GM19328 (cell line): Measurements from ENCODE around the gene ZNF195.
"Not testable (repeated sequence)": the region's sequence is repeated elsewhere in the genome, so short reads cannot be mapped to it uniquely, and the experiment has no call there.

Source experiments
- ATAC-seq: cut with Tn5 transposase; IDR thresholded peaks from one replicate; pipeline ENCODE4 v1.9.1; 2021; ENCODE audit warnings: mild to moderate bottlenecking, moderate library complexity; ENCODE audit not compliant: unreplicated experiment

Gene ZNF195

DNA sequence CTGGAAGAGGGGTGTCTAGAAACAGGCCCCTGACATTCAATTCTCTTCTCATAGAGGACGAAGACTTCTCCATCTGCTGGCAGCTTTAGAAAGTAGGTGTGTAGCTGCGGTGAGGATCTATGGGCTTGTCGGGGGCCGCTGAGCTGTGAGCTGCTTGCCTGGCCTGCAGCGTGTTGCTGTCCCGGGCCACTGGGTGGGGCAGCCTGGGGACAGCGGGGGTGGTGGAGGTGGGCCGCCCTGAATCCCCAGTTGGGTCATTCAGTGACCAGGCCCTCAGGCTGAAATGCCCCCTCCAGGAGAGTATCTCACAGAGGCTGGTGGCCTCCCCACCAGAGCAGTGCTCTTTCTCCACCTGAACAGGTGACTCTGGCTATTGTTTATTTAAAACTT, 23.9 kb upstream of the ZNF195 start:
- ATAC-seq, result not testable (repeated sequence)

DNA sequence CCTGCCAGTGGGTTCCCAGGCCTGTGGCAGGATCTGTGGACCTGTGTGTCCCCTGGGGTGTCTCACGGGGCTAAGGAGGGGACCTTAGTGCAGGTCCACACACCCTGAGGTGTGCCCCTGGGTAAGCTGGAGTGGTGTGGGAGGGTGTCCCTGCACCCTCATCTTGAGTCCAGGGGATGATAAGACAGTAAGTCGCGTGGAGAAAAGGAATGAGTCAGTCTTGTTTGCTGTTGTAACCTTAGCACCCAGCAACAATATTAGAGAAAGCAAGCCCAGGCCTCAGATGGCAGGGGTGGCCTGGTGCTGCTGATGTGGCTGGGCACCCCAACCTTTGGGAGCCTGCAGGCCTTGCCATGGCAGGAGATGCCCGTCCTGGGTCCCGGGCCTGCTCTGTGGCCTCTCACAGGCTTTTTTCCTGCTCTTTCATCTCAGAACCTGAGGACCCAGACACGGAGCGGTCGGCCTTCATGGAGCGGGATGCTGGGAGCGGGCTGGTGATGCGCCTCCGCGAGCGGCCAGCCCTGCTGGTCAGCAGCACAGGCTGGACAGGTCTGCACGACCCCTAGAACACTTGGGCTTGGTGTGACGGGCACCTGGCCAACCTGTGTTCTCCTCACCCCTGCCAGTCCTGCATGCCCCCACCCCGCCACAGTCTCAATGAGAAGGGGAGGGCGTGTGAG, 23.4 kb upstream of the ZNF195 start:
- not testable (repeated sequence) for ATAC-seq

DNA sequence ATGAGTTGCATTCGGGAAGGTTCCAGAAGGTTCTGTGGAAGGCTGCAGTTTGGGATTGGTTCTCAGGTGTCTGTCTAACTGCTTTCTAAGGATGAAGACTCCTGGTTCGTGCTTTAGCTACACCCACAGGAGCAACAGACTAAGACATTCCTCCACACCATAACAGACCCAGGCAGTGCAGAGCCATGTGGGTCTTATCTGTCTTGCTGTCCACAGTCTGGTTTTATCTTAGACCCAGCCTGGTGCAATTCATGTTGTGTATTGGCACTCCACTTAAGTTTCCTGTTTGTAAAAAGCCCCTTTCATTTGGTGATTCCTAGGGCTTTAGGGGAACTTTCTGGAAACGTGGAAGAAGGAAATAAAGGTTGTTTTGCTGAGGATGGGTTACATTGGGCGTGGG, 22.1 kb upstream of the ZNF195 start:
- ATAC-seq, result not testable (repeated sequence)

DNA sequence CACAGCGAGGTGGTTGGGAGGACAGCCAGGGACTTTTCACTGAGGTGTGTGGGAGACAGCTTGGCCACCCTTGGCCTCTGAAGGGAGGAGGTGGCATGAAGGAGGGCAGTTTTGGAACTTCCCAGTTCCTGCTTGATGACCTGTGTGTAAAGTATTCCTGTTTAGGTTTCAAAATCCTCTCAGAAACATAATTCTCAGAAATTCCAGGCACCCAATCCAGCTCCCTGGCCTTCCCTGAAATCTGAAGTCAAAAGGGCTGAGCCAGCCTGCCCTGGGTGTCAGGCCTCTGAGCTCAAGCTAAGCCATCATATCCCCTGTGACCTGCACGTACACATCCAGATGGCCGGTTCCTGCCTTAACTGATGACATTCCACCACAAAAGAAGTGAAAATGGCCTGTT, 19.6 kb upstream of the ZNF195 start:
- ATAC-seq, result not testable (repeated sequence)

DNA sequence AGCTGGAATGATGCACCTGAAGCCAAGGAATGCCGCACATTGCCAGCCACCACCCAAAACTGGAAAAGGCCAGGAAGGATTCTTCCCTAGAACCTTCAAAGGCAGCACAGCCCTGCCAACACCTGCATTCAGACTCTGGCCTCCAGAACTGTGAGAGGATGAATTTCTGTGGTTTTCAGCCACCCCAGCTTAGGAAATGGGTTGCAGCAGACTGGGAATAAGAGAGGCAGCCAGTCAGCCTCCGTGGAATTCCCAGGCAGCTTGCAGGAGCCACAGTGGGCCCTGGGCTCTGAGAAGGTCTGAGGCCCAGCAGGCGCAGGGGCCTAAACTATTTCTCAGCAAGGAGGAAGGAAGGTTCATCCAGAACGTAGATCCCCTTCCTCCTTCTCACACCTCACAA, 19.2 kb upstream of the ZNF195 start:
- not testable (repeated sequence) for ATAC-seq

DNA sequence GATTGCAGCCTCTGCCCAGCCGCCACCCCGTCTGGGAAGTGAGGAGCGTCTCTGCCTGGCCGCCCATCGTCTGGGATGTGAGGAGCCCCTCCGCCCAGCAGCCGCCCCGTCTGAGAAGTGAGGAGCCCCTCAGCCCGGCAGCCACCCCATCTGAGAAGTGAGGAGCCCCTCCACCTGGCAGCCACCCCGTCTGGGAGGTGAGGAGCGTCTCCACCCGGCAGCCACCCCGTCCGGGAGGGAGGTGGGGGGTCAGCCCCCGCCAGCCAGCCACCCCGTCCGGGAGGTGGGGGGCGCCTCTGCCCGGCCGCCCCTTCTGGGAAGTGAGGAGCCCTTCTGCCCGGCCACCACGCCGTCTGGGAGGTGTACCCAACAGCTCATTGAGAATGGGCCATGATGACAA, 18.3 kb upstream of the ZNF195 start:
- ATAC-seq, result not testable (repeated sequence)

DNA sequence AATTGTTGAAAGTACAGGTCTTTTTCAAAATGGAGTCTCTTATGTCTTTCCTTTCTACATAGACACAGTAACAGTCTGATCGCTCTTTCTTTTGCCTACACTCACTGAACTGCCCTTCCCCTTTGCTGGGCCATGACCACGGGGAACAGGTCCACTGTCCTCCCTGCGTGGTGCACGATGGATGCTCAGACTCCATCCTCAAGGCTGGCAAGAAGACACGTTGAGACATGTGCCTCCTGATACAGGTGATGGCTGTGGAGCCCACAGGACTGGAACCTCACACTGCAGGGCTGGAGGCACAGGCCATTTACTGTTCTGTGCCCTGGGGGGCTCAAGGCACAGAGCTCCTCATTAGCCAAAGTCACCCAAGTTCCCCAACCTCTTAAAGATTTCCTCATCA, 16.5 kb upstream of the ZNF195 start:
- not testable (repeated sequence) for ATAC-seq

DNA sequence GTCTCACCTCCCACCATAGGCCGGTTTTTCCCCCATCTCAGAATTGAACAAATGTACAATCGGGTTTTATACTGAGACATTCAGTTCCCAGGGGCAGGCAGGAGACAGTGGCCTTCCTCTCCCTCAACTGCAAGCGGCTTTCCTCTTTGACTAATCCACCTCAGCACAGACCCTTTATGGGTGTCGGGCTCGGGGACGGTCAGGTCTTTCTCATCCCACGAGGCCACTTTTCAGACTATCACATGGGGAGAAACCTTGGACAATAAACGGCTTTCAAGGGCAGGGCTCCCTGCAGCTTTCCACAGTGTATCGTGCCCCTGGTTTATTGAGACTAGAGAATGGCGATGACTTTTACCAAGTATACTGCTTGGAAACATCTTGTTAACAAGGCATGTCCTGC, 16.0 kb upstream of the ZNF195 start:
- not testable (repeated sequence) for ATAC-seq

DNA sequence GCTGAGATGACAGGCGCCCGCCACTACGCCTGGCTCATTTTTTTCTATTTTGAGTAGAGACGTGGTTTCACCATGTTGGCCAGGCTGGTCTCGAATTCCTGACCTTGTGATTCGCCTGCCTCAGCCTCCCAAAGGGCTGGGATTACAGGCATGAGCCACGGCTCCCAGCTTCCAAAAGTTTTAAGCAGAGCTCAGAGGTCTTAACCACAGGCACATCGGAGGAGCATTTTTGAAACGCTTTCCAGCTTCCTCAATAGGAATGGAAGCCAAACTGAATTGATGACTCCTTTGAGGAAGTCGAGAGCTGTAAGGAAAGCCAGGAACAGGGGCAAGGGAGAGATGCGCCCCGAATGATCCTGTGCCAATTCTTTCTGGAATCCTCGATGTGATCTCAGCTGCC, 14.5 kb upstream of the ZNF195 start:
- not testable (repeated sequence) for ATAC-seq

DNA sequence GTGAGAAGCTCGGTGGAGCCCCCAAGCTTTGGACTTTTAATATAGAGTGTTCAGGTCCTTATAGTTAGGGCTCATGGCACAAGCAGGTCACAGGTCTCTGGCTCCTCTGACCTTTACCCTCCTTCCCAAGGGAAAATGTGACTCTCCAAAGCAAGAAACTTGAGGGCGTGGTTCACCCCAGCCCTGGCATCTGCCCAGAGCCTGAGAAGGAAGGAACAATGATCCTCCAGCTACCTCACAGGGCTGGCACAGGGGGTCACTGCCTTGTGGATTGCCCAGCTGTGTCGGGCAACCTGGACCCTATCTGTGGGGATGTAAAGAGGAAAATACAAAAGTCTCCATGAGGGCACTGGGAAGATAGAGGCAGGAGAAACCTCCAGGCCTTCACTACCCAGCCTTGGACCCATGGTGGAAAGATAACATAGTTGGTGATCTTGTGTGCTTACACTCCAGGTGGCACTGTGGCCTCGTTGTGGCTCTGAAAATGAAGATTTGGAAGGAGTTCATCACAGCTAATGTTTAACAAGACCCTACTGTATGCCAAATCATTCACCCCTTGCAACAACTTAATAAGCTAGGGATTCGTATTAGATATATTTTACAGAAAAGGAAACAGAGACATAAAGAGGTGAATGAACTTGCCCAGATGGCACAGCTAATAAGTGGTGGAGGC, 3.8 kb upstream of the ZNF195 start:
- ATAC-seq, result no peak

DNA sequence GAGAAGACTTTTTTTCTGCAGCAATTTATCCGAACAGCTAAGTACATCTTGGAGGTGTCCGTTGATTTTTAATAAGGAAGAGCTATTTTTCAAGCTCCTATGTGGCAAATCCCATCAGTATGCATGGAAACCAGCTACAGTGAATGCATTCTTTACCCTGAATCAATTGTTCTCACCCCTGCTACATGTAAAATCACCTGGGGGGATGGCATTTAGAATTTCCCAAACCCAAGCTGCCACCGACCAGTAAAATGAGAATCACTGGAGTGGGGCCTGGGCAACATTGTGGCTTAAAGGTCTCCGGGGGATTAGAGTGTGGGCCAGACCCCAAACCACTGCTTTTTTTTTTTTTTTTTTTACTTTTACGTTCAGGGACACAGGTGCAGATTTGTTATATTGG, 2.8 kb upstream of the ZNF195 start:
- ATAC-seq, result no peak

DNA sequence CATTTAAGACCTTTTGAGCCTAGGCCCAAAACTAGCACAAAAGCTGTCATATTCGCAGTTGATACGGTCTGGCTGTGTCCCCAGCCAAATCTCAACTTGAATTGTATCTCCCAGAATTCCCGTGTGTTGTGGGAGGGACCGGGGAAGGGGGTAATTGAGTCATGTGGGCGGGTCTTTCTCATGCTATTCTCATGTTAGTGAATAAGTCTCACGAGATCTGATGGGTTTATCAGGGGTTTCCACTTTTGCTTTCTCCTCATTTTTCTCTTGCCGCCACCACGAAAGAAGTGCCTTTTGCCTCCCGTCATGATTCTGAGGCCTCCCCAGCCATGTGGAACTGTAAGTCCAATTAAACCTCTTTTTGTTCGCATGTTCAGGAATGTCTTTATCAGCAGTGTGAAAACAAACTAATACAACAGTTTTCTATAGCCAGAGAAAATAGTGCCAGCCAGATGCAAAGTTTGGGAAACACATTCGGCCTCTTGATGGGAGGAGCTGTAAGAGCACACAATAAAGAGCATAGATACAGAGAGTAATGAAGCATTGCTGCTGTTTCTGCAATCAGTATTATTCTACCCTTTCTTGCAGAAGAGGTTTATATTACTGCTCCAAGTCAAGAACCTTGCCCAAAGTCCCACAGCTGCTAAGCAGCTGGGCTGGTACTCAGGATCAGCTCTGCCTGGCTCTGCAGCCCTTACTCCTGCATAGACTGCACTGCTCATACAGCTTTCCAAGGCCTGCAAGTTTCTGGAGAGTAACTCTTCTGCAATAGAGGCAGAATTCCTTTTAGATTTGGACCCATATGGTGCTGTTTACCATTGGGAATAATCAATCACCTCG, 2.0 kb upstream of the ZNF195 start:
- no peak for ATAC-seq

DNA sequence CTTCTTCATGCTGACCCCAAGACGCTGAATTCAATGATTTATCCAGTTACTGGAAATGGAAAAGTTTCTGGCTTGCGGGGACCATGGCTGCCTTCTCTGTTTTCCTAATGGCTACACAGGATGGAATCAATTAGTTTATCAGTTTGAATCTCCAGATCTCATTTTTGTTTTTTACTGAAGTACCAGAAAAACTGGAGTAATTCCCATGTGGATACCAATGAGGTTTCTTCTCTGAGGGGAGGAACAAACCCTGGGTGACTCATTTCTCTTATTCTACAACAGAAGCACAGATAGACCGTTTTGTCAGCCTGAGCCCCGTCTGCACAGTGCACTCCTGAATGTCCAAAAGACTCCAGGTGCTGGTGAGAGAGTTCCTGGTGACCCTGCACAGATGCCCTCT, 3.4 kb downstream of the ZNF195 start:
- ATAC-seq, result no peak

DNA sequence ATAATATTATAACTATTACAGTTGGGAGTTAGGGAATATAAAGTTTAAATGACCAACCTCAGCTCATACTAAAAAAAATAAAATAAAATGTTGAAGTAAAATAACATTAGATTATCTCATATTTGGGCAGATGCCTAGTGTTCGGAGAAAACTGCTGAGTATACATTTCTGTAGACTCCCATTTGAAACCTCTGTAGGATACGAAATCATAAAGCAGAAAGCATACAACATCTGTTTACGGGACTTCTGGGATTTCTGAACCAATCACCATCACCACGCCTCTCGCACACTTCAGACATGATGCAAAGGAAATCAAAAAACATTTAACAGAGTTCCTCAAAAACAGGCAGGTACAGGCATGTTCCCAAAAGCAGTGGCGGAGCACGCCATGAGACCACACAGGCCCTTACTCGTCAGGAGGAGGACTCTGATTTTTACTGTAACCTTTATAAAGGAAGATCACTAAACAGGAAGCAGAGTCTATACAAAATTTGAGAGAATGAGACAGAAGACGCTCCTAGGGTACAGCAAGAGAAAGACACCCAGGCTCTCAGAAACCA, 8.6 kb downstream of the ZNF195 start:
- ATAC-seq, result no peak

DNA sequence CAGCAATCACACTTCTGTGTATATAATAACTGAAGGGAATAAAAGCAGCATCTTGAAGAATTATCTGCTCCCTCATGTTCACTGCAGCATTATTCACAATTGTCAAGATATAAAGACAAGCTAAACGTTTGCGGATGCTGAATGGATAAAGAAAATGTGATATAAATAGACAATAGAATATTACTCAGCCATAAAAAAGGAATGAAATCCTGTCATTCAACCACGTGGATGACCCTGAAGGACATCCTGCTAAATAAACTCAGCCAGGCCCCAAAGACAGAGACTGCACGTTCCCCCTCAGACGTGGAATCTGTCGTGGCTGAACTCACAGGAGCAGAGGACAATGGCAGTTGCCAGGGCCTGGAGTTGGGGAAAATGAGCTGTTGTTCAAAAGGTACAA, 9.6 kb downstream of the ZNF195 start:
- ATAC-seq, result no peak

DNA sequence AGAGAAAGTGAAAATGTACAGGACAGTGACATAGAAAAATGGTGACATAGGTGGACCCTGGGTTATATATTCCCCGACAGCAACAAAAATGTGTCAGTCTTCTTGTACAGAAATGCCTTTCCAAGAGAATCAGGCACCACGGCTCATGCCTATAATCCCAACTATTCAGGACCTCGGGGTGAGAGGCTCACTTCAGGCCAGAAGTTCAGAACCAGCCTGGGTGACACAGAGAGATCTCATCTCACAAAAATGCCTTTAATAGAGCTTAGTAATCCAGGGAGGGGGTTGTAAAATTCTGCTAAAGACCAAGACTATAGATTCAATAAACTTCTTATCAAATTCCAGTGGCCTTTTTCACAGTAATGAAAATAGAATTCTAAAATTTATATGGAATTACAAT, 10.7 kb downstream of the ZNF195 start:
- no peak for ATAC-seq

DNA sequence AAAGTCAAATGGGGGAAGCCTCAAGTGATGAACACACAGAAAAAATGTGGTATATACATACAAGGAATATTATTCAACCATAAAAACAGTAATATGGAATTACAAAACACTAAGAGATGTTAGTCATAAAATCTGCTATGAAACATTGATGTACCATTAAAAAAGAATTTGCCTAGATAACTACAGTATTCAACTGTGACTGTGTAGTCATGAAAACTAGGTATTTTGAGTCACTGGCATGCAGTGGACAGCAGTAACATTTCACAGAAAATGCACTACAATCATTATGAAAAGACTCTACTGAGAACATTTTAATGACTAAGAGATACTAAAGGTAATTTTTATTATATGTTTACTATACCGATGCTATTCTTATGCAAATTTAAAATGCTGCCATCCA, 11.7 kb downstream of the ZNF195 start:
- no peak for ATAC-seq

DNA sequence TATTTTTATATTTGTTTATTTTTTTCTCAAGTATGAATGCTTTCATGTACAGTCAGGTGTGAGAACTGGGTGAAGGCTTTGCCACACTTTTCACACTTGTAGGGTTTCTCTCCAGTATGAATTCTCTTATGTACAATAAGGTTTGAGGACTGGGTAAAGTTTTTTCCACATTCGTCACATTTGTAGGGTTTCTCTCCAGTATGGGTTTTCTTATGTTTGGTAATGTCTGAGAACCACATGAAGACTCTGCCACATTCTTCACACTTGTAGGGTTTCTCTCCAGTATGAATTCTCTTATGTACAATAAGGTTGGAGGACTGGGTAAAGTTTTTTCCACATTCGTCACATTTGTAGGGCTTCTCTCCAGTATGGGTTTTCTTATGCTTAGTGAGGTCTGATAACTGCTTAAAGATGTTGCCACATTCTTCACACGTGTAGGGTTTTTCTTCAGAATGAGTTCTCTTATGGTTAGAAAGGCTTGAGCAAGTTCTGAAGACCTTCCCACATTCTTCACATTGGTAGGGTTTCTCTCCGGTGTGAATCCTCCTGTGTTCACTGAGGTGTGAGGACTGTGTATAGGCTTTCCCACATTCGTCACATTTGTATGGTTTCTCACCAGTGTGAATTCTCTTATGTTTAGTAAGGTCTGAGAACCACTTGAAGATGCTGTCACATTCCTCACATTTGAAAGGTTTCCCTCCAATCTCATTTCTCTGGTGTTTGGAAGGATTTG, 19.7 kb downstream of the ZNF195 start:
- no peak for ATAC-seq

DNA sequence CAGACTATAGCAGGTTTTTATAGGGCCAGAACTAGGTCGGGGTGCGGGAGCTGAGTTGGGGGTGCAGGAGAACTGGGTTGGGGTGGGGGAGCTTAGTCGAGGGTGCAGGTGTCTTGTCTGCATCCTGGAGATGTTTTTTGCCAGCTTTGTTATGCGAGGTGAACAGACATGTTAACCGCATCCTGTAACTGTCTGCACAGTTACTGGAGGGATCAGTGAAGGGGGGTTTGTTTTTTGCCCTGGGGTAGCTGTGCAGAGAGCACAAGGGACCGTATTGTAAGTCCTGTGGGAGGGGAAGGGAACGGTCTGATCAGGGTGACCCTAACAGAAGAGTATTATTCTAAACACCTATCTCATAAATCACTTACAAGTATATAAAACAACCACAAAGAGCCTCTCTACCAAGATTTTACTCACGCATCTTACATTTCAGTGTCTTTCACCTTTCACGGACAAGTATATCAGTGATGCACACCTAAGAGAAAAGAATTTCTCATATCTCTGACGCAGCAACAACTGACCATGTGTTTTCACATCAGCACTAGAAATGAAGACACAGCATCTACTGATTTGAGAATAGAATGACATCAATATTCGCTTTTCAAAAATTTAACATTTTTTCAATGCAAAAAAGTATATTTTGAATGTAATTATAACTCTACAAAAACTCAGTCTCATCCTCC, 20.8 kb downstream of the ZNF195 start:
- ATAC-seq, result no peak

DNA sequence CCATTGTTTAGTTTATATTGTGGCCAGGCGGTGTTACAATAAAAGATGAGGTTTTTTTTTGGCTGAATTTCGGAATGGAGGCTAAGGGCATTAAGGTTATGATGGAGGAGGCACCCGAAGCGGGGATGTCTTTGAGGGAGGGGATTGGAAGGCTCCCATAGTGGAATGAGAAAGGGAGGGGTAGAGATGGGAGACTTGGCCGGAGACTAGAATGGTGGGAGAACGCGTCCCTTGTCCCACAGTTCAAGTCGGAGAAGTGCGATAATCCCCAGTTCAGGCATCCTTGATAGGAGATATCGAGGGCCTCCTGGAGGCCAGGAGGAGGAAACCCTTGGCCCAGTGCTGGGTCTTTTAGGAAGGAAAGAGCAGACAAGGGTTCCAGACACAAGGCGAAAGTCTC, 21.6 kb downstream of the ZNF195 start:
- ATAC-seq, result no peak
